GM19035 (cell line): ENCODE results near the gene TSPAN7.
A peak's percentile ranks its signal among the peaks of the same experiment; 100 is the strongest.

Experiments used
- ATAC-seq: cut with Tn5 transposase; IDR thresholded peaks from one replicate; pipeline ENCODE4 v1.9.1; 2021; ENCODE audit not compliant: unreplicated experiment

The TSPAN7 gene

GRCh38 chrX:38643903-38644302, 82.6 kb downstream of the TSPAN7 start:
- ATAC-seq: no peak

GRCh38 chrX:38646129-38646528, 84.8 kb downstream of the TSPAN7 start:
- no peak for ATAC-seq

DNA sequence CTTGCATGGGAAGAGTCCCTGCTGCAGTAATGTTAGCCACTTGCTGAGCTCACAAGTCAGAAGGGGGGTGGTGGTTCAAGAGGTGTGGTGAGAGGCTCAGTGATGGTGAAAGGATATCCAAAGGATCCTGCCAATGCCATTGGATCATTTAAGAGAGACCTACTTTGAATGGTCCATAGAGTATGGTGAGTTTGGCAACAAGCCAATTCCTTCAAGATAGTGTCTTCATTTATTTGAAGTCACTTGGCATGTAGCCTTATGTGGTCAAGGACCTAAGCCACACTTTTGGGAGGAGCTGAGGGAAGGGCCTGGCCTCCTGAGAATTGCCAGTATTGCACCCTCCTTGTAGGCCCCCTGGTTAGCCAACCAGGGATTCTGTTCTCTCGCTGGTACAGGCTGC, 87.9 kb downstream of the TSPAN7 start:
- ATAC-seq: no peak

- no peak for ATAC-seq
Measured at GRCh38 chrX:38649674-38650647, 88.6 kb downstream of the TSPAN7 start.

- ATAC-seq: no peak
Measured at GRCh38 chrX:38651625-38652601, 90.6 kb downstream of the TSPAN7 start.

GRCh38 chrX:38652934-38653442, 91.6 kb downstream of the TSPAN7 start:
- ATAC-seq: no peak

DNA sequence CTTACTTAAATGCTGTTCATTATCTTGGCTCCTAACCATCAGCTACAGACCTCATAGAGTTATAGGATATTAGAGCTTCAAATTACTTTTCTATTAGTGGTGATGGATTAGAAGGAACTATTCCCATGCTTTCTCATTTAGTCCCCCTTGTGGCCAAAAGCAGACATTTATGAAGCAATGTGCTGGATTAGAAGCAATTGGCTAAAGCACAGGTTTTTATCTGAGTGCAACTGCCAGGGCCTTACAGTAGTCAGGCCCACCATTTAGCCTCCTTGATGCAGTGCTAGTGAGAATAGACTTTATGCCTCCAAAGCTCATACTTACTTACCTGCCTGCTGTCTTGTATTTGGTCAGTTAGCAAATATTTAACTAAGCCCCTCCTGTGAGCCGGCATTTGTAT, 93.0 kb downstream of the TSPAN7 start:
- no peak for ATAC-seq

GRCh38 chrX:38656350-38656915, 95.1 kb downstream of the TSPAN7 start:
- ATAC-seq: no peak

DNA sequence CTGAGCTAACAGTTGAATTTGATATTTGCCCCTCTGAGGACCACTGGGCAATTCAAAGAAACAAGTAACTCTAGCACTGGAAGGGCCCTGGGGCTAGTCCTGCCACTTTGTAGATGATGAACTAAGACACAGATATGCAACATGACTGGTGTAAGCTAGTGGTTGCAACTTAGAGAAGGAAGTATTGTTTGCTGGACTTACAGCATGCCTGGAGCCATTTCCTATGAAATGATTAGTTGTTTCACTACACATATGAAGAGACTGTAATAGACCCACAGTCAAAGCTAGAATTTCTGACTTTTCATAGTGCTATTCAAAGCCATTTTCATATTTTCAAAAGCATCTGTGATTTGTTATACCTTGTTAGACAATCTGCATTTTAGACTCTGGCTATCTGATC, 96.2 kb downstream of the TSPAN7 start:
- no peak for ATAC-seq

- ATAC-seq: no peak
Measured at GRCh38 chrX:38660395-38661102, 99.2 kb downstream of the TSPAN7 start.

DNA sequence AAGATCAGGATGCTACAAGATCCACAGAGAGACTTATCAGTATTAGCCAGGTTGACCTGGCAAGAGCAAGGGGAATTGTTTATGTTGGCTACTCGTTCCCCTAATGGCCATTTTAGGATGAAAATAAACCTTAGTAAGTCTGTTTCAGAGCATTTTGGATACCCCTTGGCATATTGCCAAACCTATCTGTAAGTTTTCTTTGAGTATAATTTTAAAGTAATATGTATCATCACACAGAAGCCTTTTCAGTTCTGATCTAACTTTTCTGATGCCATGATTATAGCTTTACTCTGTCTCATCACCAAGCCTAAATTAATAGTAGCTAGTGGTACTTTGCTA, 99.7 kb downstream of the TSPAN7 start:
- no peak for ATAC-seq

GRCh38 chrX:38661561-38661960, 100.2 kb downstream of the TSPAN7 start:
- ATAC-seq: peak; percentile 57

GRCh38 chrX:38662640-38663039, 101.3 kb downstream of the TSPAN7 start:
- ATAC-seq: no peak

DNA sequence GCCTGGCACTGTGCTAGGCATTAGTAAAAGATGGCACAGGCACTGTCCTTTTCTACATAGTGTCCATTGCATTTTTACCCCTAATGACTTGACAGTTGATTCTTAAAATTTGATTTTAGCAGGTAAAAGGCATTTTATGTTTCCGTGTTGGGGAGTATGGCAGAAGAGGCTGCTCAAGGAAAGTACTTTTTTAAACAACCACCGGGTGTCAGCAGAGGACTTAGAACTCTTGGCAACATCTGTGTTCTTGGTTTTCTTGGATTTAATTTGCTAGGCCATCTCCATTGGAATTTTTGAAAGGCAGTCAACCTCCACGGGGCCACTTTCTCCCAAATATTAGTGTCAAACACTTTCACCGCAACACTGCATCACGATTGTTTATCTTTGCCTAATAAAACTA, 102.9 kb downstream of the TSPAN7 start:
- ATAC-seq: no peak

GRCh38 chrX:38666909-38667308, 105.6 kb downstream of the TSPAN7 start:
- no peak for ATAC-seq

DNA sequence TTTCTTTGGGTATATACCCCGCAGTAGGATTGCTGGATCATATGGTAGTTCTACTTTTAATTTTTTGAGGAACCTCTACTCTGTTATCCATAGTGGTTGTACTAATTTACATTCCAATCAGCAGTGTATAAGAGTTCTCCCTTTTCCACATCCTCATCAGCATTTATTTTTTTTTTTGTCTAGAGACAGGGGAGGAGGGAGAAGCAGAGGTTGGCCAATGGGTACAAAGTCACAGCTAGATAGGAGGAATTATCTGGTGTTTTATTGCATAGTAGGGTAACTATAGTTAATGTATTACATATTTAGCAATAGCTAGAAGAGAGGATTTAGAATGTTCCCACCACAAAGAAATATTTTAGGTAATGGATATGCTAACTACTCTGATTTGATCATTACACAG, 107.4 kb downstream of the TSPAN7 start:
- no peak for ATAC-seq

DNA sequence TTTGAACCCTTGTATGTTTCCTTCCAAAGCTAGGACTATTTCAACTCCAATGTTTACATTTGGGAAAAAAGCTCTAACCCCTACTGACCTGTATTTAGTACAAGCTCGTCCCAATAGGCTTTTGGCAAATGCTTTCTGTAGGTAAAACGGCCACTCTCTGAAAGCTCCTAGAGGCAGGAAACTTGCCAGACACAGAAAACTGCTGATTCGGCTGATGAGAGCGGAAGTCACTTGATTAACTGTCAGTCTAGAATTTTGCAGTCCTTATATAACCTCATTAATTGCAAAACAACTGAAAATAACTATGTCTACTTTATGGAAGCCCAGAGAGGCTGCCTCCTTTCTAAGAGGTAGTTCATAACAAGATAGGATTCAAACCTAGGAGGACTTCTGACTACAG, 108.1 kb downstream of the TSPAN7 start:
- no peak for ATAC-seq

GRCh38 chrX:38672646-38673045, 111.3 kb downstream of the TSPAN7 start:
- no peak for ATAC-seq

DNA sequence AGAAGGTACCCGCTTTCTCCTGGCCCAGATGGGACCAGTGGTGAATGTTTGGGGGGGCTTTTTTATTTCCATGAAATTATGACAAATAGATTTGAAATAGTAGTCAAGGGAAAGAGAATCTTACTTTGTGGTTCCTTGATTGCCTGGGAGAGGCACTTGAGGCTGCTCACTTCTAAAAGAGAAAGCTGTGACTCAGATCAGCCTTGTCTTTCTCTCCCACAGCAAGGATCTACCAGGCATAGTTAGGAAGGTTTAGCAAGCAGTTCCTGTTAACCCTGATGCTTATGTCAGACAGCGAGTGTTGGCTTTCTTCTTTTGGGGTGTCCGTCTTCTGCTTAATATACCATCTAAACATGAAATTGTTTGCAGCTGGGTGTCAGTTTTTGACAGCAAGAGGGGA, 114.5 kb downstream of the TSPAN7 start:
- ATAC-seq: no peak

GRCh38 chrX:38678183-38678582, 116.8 kb downstream of the TSPAN7 start:
- ATAC-seq: no peak

DNA sequence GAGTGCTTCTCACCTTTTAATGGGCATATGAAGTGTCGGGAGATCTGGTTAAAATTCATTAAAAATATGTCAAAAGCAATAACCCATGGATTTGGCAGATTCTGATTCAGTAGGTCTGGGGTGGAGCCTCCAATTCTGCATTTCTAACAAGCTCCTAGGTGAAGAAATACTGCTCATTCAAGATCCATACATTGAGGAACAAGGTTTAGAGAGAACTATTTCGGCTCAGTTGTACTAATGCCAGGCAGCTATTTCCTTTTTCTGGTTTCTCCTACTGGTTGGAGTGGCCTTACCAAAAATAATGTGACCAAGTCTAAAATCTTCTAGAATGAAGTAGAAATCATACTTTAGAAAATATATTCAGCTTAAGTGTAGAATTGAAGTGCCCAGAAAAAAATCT, 117.5 kb downstream of the TSPAN7 start:
- no peak for ATAC-seq
